ENCODE data around the gene KANSL1L.

Gene KANSL1L

GRCh38 chr2:210054696-210055095, 116.5 kb downstream of the KANSL1L start:
- no peak for DNase-seq

GRCh38 chr2:210050885-210051284, 120.3 kb downstream of the KANSL1L start:
- no peak for DNase-seq

DNA sequence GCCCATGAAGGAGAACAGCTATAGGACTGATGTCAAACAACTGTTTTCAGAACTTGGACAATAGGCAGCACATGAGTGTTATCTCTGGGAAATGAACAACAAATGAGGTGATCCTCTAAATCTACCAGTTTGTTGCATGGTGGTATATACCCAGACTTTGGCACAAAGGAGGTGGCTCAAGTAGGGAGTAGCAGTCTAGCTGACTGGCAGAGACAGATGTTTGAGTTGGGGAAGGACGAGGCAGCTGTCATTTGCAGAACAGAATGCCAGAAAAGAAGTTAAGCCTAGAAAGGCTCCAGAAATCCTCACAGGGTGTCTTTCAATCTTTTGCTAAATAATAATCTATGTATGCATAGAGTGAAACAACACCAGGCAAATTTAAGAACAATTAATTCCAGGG, 121.4 kb downstream of the KANSL1L start:
- no peak for DNase-seq

DNA sequence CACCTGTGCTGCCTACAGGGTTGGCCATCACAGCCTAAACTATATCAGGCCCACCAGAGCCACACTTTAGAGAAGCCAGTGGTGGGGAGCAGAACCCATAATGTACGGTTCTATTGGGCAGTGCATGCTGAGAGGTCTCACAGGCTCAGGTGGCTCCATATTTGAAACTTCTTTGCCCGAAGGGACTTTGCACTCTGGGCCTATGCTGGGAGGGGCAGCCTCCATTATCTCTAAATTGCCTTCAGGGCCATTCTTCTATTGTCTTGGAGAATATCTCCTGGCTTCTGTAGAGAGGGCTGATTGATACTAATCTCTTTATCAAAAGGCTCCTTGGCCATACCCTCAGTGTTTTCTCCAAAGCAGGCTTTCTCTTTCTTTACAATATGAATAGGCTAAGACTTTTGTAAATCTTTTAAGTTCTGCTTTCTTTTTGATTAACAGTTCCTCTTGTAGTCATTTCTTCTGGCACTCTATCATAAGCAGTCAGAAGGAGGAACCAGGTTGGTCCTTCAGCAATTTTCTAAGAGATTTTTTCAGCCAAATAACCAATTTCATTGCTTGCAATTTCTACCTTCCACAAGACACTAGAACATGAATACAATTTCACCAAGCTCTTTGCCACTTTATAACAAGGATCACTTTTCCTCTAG, 124.2 kb downstream of the KANSL1L start:
- DNase-seq: no peak

DNA sequence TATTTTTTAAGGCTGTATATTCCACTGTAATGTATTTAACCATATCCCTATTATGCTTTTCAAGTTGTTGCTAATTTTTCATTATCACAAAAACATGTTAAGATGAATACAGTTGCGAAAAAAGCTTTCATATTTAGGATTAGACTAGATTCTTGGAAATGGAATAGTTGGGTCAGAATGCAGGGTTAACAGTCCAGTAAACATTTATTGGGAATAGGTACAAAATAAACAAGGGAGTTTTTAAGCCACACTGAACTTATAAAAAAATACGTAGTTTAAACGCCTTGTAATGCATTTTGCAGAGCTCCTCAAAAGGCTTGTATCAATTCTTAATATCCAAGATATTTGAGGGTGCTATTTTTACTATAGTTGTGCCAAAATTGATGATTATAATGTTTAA, 133.1 kb downstream of the KANSL1L start:
- no peak for DNase-seq

- DNase-seq: no peak
Observed at GRCh38 chr2:210035679-210036078, 135.5 kb downstream of the KANSL1L start.

DNA sequence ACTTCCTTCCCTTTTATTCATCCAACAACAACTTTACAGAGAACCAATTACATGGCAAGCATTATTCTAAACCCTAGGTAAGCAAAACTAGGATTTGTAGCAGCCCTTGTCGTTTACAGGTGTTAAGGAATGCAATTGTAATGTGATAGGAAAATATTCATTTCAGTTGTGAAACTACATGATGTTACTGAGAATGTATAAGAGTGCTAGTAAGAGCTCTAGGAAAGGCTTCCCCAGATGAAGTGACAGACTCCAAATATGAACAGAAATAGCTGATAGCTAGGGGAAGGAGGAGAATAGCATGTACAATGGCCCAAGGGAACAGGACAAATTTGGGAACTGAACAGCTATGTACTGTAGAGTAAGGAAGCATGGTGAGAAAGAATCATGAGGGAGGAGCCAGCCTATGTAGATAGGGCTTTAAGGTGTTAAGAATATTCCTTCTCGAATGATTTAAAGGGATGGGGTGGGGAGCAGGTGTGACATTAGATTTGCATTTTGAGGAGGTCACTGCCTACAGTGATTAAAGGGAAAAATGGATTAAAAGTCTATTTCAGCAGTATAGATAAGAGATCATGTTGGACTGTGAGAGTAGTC, 137.0 kb downstream of the KANSL1L start:
- no peak for DNase-seq

DNA sequence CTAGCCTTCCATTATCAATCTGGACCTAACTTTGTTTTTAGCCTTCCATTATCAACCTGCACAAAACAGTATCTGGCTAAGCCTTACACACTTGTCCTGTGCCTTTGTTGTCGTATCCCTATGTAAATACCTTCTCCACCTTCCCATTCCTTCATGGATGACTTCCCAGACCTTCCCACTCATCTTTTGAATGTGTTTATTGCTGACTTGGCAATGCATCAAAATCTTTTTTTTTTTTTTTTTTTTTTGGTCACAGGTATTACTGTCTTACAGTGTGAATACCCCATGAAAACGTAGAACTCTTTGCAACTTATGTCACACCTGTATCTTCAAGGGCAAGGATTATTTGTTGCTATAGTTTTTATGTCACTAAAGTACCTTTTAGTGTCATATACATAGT, 143.0 kb downstream of the KANSL1L start:
- DNase-seq: no peak

DNA sequence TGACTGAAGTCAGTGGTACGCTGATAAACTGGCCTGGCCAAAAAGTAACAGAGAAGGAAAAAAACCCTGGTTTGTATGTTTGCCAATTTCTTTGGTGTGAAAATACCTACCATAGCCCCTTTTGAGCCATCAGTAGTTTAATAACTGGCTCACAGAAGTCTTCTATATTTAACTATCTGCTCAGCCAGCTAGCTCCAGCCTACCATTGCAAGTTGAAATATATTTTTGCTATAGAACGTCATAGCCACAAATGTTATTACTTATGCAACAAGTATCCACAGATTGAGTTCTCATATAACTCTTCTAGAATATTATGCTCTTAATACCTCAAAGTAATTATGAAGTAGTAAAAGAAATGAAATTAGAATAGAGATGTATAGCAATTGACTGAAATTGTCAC, 143.6 kb downstream of the KANSL1L start:
- no peak for DNase-seq

DNA sequence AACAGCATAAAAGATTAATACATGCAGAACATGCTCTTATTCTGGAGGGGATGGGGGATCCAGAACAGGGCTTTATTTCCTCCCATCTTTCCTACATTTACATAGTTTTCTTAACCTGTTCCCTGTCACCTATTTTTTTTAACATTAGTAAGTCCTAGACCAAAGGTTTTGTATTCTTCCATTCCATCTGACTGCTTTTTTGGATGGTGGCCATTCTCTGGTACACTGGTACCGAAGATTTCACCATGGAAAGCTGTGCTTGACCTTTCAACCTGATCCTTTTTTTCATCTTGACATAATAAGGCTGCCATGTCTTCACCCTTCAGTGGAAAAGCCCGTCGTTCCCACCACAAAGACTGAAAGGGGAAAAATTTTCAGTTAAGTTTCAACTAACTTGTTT, 148.4 kb downstream of the KANSL1L start:
- no peak for DNase-seq

DNA sequence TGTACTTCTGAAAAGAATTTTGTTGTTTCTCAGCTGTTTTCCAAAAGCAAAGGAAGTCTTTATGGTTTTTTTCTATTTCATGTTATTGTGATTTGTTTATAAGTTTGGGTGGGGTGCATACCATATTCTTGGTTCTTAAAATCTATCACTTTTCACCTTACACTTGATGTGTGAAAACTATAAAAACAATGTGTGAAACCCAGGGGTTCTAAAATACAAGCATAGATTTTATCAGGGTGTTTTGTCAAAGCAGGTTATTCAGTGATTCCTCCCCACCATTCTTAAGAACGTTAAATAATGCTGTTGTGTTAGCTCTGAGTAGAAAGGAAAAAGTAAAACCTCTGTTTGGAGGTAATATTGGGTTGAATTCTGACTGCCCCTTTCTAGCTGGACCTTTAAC, 151.1 kb downstream of the KANSL1L start:
- DNase-seq: no peak

GRCh38 chr2:210009896-210010295, 161.3 kb downstream of the KANSL1L start:
- no peak for DNase-seq

DNA sequence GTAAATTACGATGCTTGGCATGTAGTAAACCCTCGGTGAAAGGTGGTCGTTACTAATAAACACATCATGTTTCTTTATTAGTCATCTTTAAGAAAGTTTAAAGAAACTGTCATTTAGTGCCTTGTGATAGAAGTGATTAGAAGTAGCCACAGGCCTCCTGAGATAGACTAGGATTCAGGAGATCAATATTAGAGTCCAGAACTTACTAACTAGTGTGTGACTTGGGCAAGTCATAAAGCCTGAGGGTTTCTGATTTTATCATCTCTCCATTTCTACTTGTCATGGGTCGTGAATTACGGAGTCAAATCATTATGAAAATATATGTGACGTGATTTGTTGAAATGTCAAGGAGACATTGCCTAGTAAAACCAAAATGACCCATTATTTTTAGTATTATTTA, 162.1 kb downstream of the KANSL1L start:
- DNase-seq: no peak

- DNase-seq: no peak
Observed at GRCh38 chr2:210007895-210008294, 163.3 kb downstream of the KANSL1L start.

GRCh38 chr2:210004881-210005280, 166.3 kb downstream of the KANSL1L start:
- DNase-seq: no peak

GRCh38 chr2:210003359-210003758, 167.8 kb downstream of the KANSL1L start:
- DNase-seq: no peak

DNA sequence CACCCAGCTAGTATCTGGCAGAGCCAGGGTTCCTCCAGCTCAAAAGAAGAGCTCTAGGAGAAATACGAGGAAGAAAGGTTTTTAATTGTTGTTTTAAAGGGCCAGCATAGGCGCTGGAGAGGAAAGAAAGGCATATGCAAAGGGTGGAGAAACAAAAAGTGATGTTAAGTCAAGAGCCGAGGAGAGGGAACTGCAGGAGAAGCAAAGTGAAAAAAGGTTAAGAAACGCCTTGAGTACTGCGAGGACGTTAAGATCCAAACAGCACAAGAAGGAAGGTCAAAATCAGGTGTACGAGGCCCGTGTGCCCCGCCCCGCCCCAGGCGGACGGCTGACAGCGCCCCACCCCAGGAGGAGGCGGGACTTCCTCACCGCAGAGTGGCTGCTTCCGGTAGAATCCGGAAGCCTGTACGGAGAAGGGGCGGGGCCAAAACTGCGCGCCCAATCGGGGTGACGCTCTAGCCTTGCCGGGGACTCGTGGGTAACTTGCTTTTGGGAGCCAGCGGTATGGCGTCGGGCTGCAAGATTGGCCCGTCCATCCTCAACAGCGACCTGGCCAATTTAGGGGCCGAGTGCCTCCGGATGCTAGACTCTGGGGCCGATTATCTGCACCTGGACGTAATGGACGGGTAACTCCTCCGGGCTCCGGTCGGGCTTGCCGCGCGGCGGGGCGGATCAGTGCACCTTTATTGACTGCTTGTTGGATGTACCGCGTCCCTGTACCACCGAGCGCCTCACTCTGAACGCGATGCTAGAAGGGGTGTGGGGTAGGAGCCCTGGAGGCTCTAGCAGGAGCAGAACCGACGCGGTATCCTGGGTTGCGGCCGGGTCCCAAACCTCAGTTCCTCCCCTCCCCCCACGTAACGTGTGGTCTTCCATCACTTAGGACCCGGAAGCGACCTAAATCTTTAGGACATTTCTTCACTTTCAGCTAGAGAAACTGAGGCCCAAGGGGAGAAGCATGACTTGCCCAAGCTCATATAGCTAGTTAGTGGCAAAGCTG, 168.8 kb downstream of the KANSL1L start, which contains the start of gene RPE:
Gene RPE, plus strand, starts transcription at position 481 of the 1,000 bp plus-strand sequence. Its CDS starts 24 bp downstream, at position 505.
- peak; percentile 97 for DNase-seq

- DNase-seq: no peak
Observed at GRCh38 chr2:210000464-210001324, 170.5 kb downstream of the KANSL1L start.

DNA sequence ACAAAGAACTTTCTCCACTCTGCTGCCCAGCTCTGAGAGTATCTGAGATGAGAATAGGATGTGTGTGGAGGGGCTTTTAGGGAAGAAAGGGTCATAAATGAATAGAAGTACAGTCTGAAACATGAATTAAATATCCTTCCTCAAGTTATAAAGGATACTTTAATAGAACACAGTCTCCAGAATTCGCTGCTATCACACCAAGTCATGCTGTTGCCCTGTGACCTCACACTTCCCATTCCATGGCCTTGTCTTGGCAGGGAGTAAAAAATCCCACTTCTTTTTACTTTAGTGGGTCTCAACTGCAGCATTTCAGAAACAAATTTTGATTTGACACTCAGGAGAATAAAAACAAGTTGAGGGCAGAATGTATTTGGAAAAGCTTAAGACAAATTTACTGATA, 172.6 kb downstream of the KANSL1L start:
- DNase-seq: no peak

GRCh38 chr2:209993968-209994367, 177.2 kb downstream of the KANSL1L start:
- no peak for DNase-seq

DNA sequence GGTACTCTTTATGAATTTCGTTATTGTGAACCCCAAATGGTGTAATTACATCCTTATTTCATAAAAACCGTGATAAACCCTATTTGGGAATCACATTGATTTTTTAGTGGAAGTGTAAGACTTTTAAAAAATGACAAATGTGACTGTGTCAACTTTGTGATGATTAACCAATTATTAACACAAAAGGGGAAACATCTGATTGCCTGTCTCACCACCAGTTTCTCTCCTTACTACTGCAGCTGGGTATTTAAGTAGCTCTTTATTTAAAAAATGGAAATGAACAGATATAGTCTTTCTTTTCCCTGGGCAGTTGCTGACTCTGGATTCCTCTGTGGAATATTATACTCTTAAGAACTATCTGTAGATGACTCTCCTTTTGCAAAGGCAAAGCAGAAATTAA, 180.4 kb downstream of the KANSL1L start:
- DNase-seq: no peak

DNA sequence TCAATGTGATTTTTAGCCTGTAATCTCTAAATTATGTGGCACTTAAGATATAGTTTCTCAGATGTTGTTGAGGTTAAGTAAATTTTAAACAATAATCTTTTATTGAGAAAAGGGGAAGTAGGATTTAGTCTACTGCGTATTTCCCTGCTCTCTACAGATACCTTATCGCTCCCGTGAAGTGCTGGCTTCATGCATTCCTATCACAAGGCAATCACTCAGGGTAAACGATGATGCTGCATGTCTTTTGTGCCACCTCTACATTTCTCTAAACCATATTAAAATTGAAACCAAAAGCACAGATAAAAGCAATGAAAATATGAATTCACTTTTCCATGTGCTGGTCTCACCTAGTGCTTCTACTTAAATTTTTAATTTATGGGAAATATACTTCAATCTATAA, 183.2 kb downstream of the KANSL1L start:
- no peak for DNase-seq

- DNase-seq: no peak
Observed at GRCh38 chr2:209986415-209986814, 184.8 kb downstream of the KANSL1L start.

All from T-helper 9 cell (primary cell).